NCI-H510A (cell line): ENCODE measurements around the gene SOS1.
"Not testable (repeated sequence)": the region's sequence is repeated elsewhere in the genome, so short reads cannot be mapped to it uniquely, and the experiment has no call there.

ENCODE experiments used
- DNase-seq: peaks from one replicate; lab custom pipeline; 2025; lab: John Stamatoyannopoulos, UW

SOS1 gene

GRCh38 chr2:39138837-39139211, 18.0 kb upstream of the SOS1 start:
- DNase-seq: no peak

- DNase-seq: not testable (repeated sequence)
Observed at GRCh38 chr2:39138187-39138836, 17.5 kb upstream of the SOS1 start.

GRCh38 chr2:39136799-39137198, 15.9 kb upstream of the SOS1 start:
- DNase-seq: no peak

- DNase-seq: no peak
Observed at GRCh38 chr2:39135690-39136259, 14.9 kb upstream of the SOS1 start.

GRCh38 chr2:39133215-39133851, 12.5 kb upstream of the SOS1 start:
- DNase-seq: no peak

- DNase-seq: no peak
Observed at GRCh38 chr2:39128919-39129391, 8.1 kb upstream of the SOS1 start.

- DNase-seq: no peak
Observed at GRCh38 chr2:39127973-39128372, 7.1 kb upstream of the SOS1 start.

GRCh38 chr2:39124746-39125057, 3.9 kb upstream of the SOS1 start:
- no peak for DNase-seq

GRCh38 chr2:39124000-39124745, 3.3 kb upstream of the SOS1 start:
- DNase-seq: peak; percentile 96

GRCh38 chr2:39123436-39123999, 2.7 kb upstream of the SOS1 start:
- no peak for DNase-seq

- DNase-seq: peak; percentile 30
Observed at GRCh38 chr2:39121523-39122063, 742 bp upstream of the SOS1 start.

- no peak for DNase-seq
Observed at GRCh38 chr2:39120521-39120770, 405 bp downstream of the SOS1 start.

- peak; percentile 24 for DNase-seq
Observed at GRCh38 chr2:39119732-39120520, 925 bp downstream of the SOS1 start.

GRCh38 chr2:39118786-39119499, 1.9 kb downstream of the SOS1 start:
- no peak for DNase-seq

- no peak for DNase-seq
Observed at GRCh38 chr2:39115556-39115955, 5.3 kb downstream of the SOS1 start.

- DNase-seq: no peak
Observed at GRCh38 chr2:39114771-39115170, 6.1 kb downstream of the SOS1 start.

- no peak for DNase-seq
Observed at GRCh38 chr2:39109537-39109936, 11.3 kb downstream of the SOS1 start.

- DNase-seq: no peak
Observed at GRCh38 chr2:39108377-39108776, 12.5 kb downstream of the SOS1 start.

- DNase-seq: peak; percentile 8
Observed at GRCh38 chr2:39107724-39108273, 13.1 kb downstream of the SOS1 start.

GRCh38 chr2:39107156-39107555, 13.7 kb downstream of the SOS1 start:
- DNase-seq: peak; percentile 19
